PC-3 (cell line): ENCODE data around the gene TRMT112.

Experiments used
- EZH2 ChIP-seq: fragments of 300-600 bp; sonication (generic); IDR thresholded peaks from one replicate; pipeline ENCODE4 v1.6.1; 2017; ENCODE audit warnings: antibody characterized with exemption, mild to moderate bottlenecking, low read length; ENCODE audit not compliant: unreplicated experiment
- TF ChIP-seq, protein P1 (sequence below): fragments of 300-600 bp; sonication (generic); conservative IDR thresholded peaks from 2 replicates; pipeline ENCODE4 v1.5.1; 2017; ENCODE audit warnings: antibody characterized with exemption, low read depth, mild to moderate bottlenecking, low read length

DNA sequence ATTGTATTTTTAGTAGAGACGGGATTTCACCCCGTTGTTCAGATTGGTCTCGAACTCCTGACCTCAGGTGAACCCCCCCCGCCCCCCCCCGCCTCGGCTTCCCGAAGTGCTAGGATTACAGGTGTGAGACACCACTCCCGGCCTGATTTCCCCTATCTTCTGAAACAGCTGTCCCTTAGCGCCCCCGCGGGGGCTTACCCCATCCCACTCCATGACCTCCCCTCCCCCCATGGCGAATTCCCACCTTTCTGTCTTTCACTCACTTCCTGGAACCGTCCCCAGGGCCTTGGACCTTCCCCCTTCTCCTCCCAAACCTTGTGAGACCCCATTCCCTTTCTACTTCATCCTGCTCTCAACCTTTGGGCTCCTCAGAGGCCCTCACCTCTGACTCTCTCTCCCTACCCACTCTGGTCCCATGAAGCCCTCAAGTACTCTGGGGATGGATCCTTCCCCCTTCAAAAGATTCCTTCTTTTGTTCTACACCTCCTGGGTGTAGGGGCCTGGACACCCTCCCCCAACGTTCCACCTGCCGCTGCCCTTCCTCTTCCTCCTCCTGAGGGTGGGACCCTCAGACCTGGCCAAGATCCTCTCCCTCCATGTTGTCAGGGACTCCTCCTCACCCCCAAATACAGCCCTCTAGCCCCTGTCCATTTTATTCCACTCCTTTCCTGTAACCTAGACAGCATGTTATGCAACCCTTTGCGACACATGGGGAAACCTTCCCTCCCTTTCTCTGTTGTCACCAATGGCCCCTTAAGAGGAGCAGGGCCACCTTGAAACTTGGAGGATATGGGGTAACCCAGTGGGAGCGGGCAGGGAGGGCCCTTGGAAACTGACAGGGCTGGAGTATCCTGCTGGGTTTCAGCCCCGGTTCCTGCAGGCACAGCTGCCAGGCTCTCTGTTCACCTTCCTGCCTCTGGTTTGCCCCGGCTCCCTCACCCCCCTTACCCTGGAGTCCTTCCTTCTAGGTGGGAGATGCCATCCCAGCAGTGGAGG lies 1.7 kb upstream of the TRMT112 start:
- TF ChIP-seq, protein P1, sequence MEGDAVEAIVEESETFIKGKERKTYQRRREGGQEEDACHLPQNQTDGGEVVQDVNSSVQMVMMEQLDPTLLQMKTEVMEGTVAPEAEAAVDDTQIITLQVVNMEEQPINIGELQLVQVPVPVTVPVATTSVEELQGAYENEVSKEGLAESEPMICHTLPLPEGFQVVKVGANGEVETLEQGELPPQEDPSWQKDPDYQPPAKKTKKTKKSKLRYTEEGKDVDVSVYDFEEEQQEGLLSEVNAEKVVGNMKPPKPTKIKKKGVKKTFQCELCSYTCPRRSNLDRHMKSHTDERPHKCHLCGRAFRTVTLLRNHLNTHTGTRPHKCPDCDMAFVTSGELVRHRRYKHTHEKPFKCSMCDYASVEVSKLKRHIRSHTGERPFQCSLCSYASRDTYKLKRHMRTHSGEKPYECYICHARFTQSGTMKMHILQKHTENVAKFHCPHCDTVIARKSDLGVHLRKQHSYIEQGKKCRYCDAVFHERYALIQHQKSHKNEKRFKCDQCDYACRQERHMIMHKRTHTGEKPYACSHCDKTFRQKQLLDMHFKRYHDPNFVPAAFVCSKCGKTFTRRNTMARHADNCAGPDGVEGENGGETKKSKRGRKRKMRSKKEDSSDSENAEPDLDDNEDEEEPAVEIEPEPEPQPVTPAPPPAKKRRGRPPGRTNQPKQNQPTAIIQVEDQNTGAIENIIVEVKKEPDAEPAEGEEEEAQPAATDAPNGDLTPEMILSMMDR, result no peak
- TF ChIP-seq EZH2, result no peak
